ENCODE results near the gene MBTD1.
"Not testable (repeated sequence)": the region's sequence is repeated elsewhere in the genome, so short reads cannot be mapped to it uniquely, and the experiment has no call there.

Gene MBTD1

DNA sequence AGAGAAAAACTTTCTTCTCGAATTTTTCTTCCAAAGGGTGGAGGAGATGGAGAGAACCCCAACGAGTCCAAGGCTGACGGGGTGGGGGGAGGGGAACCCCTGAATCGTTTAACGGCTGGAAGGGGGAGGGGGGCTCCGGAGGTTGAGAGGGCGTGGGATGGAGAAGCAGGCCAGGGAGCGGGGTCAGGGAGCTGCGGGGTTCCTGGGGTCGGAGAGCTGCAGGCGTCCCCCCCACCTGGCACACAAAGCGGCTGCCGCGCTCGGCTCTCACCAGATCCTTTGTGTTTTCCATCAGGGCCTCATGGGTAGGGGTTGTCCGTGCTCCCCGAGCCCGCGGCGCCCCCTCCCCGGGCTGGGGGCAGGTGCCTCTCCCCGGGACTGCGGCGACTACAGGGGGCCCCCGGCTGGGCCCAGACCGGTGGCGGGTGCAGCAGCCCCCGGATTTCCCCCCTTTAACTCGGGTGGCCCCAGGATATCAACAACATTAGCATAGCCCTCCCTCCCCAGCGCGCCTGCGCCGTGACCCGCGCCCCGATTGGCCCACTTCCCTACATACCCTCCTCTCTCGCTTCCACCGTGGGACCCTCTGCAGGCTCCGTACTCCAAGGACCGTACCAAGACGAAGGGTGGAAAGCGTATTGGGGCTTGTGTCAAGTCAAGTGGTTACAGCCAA is at the start of gene MBTD1:
MBTD1 (minus strand) TSS at position 486 of the 673 bp plus-strand sequence. CDS start 34,888 bp downstream, outside the sequence.
- DNase-seq: peak; percentile 96

DNA sequence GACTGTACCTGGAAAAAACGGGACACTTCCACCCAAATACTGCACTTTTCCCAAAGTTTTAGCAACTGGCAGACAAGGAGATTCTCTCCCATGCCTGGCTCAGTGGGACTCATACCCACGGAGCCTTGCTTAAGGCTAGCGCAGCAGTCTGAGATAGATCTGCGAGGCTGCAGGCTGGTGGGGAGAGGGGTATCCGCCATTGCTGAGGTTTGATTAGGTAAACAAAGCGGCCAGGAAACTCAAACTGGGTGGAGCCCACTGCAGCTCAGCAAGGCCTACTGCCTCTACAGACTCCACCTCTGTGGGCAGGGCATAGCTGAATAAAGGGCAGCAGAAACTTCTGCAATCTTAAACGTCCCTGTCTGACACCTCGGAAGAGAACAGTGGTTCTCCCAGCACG is 45.3 kb upstream of the MBTD1 start:
- DNase-seq: no peak

DNA sequence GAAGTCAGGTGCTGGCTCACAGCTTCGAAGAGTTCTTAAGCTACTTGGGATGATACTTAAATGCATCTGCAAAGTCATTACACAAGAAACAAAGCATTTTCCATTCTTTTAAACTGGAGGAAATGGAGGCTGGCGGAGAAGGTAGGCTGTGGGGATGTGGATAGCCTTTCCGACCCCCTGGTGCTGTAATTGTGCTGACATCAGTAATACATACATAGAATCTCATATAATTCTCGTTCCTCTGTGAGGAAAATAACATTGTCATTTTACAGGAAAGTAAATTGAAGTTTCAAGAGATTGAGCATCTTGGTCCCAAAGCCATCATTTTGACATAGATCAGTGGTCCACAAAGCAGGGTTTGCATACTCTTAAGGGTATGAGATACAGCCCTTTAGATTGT is 40.0 kb upstream of the MBTD1 start:
- no peak for DNase-seq

DNA sequence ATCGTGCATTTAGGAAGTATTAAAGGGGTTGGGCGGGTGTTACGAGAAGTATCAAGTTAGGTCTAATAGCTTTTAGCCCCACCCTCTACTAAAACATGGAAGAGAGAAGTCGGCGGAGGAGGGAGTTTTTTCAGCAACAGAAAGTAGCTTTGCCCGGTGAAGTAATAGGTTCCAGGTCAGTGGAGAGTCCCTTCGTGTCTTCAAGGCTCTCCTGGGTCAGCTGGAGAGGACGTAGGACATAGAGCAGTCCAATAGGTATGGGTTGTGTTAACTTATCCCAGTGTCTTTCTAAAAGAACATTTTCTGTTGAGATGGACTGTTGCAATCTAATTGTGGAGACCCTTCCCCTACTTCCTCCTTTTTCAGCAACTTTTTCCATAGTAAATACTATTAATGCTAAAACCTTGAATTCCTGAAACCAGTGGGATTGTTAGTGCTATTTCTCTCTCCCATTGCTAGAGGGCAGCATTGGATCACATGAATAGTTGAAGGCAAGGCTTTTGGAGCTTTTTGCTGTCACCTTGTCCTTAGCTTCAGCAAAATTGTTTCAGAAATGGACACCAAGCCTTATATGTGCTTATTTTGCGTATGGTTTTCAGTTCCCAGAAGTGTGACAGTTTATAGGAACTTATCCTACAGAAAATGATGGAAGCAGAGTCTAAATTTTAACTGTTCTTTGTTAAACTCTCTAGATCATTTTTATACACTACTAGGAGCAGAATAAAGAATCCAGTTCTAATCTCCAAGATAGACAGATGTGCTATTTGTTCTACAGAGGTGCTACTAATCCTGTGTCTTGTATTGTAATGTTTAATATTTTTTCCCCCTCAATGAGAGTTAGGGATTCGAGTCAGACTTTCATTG is 38.9 kb upstream of the MBTD1 start:
- peak; percentile 8 for DNase-seq

DNA sequence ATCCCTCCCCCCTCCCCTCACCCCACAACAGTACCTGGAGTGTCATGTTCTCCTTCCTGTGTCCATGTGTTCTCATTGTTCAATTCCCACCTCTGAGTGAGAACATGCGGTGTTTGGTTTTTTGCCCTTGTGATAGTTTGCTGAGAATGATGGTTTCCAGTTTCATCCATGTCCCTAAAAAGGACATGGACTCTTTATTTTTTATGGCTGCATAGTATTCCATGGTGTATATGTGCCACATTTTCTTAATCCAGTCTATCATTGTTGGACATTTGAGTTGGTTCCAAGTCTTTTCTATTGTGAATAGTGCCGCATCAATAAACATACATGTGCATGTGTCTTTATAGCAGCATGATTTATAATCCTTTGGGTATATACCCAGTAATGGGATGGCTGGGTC is 34.5 kb upstream of the MBTD1 start:
- not testable (repeated sequence) for DNase-seq

DNA sequence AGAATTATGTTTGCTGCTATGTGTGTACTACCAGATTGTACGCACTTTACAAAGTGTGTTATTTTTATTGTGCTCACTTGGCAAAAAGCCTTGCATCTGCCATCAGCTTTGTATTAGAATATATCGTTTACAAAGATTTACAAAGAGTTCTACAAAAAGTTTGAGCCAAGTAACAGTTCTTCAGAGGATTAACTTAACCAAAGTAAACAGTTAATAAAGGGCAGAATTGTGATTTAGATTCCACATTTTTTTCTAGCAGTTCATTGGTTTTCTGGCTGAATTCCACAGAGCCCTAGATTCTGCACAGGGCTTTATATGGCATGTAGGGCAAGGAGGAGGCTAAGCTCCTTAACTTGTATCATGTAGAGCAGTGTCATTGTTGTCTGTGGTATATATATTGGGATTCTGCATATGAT is 29.9 kb upstream of the MBTD1 start:
- DNase-seq: no peak

DNA sequence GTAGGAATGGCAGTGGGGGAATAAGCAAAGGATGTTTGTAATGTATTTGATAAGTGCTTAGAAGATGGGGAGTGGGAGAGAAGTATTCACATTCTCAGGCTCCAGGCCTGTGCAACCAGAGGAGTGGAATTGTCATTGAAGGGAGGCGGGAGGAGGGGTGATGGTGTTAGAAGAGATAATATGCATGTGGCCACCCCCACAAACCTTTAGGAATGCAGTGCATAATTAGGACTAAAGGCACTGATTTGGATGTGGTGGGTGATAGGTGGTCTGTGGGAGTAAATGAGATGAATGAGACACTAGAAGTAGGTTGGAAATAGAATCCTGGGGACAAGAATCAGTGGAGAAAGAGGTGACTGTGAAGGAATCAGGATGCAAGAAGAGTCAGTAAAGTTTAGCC is 27.6 kb upstream of the MBTD1 start:
- no peak for DNase-seq

DNA sequence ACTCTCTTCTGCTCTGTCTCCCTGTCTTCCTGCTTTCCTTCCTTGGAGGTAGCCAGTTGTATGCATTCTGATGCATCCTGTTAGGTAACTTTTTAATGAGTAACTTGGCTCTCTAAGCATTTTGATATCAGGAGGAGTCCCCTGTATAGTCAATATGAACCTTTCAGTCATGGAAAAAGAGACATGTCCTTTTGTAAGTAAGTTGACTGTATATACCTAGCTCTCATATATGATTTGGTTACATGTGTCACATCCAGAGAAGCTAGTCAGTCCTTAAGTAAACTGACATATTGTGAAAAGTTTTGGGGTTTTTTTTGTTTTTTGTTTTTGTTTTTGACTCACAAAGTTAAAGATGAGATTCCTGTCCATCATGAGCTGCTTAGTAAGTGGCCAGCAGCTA is 19.3 kb upstream of the MBTD1 start:
- DNase-seq: no peak

DNA sequence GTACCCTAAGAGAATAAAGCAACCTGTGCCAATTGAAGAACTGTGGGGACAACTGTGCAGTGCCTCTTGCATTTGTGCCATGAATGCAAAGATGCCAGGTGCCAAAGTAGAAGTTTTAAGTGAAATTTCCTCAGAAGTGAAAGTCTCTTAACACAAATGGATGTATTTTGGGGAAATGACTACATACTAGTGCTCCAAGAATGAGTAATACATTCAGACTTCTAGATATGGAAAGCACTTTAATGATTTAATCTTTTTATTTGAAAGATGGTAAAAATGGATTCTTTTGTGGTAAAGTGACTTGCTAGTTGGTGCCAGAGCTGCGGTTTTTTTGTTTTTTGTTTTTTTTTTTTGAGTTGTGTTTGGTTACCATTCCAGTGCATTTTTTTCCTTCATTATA is 15.5 kb upstream of the MBTD1 start:
- no peak for DNase-seq

DNA sequence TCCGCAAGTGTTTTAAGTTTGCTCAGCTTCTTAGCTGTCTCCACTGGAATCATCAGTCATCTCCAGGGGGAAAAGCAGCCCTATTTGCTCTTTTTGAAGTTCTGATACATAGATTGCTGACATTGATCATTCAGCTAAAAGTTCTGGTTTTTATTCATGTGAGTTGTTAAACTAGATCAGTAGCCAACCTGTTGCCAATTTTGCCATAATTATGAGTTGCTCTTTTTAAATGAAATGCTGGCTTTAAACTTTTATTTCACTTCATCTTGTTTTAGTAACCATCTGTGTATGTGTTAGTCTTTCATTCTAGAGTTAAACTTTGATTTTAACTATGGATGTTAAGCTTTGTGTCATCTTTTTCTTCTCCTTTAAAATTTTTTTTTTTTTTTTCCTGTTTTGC is 13.0 kb upstream of the MBTD1 start:
- DNase-seq: no peak

DNA sequence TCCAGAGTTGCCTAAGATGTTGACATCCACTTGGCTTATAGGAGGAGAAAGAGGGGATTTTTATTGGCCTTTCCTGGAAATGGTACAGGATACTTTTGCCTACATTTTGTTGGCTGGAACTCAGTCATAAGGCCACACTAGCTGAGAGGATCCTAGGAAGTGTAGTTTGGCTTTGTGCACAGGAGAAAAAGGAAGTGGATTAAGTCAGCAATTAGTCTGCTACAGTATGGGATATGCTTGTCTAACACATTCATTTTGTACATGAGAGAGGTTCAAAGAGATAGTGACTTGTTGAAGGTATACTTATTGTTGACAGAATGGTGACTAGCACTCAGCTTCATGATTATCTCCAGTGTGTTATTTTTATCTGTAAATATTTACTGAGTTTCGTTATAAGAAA is 10.8 kb upstream of the MBTD1 start:
- no peak for DNase-seq

DNA sequence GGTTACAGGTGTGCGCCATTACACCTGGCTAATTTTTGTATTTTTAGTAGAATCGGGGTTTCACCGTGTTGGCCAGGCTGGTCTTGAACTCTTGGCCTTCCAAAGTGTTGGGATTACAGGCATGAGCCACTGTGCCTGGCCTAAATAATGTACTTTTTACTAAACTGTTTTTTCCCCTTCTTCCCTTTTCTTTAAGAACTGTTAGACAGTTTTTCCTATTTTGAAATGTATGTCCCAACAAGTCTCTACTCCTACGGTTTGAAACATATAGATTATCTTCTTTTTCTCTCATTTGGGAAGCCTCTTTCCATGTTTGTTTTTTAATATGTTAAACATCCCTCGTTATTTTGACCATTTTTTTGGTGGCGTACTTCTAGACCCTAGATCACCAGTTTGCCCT is 10.1 kb upstream of the MBTD1 start:
- DNase-seq: no peak

DNA sequence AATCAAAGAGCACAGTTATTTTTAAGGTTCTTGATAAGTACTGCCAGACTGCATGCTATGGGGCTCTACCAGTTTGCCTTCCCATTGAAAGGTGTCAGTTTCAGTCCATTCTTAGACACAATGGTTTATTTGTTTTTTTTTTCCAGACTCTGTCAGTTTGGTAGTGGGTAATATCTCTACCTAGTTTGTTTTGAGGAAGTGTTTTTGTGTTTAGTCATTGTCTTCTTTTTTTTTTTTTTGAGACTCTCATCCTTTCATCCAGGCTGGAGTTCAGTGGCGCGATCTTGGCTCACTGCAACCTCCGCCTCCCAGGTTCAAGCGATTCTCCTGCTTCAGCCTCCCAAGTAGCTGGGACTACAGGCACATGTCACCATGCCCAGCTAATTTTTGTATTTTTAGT is 4.6 kb upstream of the MBTD1 start:
- not testable (repeated sequence) for DNase-seq

DNA sequence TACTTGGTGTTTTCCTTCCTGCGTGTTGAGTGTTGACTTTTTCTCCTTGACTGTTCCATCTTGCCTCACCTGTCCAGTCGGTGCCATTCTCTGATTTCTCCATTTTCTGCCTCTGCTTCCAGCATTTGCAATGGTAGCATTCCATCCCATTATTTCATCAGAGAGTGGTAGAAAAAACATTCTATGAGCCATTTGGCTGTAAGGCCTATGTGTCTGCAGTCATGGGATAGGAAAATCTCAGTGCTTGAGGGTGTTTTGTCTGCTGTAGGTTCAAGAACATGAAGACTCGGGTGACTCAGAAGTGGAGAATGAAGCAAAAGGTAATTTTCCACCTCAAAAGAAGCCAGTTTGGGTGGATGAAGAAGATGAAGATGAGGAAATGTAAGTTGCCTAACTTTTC is 3.2 kb upstream of the MBTD1 start:
- DNase-seq: no peak

DNA sequence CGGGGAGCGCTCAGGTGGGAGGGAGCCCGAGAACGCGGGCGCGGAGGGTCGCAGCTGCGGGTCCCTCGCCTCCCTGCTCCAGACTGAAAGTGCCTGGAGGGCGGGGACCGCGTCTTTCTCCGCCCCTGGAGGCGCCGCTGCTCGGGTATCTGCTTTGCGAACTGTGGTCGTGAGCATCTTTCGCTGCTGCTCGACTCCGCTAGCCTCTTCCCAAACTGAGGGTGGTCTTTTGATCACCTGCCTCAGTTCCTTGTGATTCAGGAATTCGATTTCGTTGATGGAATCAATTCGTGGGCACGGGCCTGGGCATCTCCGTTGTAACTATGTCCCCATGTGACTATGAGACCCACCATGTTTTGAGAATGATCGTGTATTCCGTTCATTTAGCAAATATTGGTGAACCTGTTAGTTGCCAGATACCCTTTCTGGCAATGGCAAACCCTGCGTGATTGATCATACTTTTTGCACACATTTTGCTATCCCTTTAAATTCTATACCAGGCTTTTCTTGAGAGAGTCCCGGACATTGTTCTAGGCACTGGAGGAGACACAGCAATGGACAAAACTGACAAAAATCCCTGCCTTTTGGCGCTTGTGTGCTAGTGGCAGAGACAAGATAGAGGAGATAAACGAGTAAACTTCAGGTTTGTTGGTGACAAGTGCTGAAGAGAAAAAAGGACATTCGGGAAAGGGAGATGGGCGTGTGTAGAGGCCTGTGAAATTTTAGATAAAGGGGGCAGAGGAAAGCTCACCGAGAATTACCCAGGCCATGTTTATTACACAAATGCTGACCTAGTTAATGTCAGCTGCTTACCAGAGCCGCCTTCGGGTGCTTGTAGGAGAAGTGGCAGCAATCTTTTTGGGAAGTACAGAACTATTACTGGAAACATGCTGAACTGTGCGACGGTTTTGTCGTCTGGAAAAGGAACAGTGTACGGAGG is 1.4 kb upstream of the MBTD1 start:
- no peak for DNase-seq

DNA sequence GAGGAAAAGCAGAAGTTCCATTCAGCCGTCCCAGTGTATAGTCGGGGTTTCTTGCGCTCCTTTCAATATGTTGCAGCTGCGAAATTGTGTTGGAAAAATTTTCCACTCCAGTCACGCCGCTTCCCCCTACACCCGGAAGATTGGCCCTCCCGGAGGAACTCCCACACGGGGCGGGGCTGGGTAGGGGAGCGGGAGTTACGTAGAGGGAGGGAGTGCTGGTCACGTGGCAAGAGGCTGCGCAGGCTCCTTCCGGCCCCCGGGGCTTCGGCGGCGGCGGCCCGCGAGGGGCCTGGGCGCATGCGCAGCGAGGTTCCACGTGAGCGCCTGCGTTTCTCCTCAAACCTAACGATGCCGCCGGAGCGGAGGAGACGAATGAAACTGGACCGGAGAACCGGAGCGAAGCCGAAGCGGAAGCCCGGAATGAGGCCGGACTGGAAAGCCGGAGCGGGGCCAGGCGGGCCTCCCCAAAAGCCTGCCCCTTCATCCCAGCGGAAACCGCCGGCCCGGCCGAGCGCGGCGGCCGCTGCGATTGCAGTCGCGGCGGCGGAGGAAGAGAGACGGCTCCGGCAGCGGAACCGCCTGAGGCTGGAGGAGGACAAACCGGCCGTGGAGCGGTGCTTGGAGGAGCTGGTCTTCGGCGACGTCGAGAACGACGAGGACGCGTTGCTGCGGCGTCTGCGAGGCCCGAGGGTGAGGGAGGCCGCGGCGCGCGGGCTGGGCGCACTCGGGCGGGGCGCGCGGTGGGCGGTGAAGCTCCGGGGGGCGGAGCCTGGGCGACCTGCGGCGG is 581 bp upstream of the MBTD1 start, which contains the start of gene UTP18:
UTP18 (plus strand) TSS at position 310 of the 787 bp plus-strand sequence; CDS start at position 349, 39 bp downstream.
- peak; percentile 96 for DNase-seq

DNA sequence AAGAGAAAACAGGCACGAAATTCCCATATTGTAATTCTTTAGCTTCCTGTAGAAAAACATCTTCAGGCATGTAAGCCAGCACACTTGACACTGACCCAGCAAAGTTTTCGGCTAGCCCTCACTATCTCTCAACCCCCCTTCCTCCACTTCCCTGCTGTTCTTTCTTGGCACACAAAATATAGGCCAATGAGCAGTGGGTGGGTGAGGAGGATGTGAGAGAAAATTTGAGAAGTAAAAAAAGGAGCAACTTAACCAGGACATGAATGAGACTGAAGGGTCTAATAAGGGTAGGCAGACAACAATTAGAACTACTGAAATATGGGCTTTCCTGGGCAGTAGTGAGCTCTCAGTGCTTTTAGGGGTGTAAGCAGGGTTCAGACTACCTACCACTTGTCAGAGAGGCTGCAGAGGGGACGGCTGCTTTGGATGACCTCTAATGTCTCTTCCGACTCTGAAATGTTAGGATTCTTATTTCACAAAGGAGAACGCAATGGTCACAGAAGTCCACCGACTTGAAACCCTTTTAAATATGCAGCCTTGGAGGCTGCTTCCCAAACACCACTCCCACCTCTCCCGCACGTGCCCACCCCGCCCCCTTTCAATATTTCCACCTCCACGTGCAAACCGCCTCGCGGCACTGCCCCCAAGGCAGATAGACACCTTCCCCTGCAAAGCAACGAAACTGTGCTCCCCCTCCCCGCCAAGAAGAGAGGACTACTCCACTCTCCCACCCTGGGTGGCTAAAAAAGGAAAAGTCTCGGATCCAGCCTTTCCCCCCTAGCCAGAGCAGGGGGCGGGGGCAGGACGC is 889 bp downstream of the MBTD1 start:
- no peak for DNase-seq

DNA sequence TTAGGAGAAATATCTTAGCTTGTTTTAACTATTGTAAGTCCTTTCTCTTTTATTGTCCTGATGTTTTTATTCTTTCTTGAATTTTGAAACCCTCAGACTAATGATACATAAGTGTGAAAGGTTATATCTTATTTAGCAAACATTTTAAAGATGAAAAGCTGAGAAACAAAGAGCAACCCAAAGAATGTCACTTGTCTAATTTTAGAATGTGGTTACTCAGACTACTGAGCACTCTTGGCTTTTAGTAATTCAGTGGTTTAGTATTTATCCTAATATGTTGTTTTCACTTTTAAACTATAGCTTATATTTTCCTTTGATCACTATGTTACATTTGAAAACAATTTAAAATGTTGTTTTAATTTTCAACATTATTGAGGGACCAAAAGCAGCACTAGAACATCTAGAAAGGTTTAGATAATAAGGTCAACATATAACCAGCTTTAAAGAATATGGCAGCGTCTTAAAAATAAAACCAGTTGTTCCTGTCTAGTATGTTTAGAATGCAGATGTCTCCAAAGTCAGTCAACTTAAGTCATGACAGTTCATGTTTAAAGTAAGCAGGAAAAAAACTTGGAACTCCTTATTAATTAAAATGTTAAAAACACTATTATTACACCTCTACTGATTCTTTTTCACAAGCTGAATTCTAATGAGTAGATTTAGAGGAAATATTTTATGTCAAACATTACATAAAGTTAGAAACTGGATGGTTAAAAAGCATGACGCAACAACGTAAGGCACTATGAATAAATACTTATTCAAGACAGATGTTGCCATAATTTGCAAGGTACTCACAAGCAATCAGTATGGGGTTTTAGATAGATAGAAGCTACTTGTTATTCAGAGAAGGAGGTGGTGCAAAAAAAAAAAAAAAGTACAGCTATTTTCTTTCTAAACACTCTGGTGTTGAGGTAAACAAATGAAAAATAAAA is 2.4 kb downstream of the MBTD1 start:
- DNase-seq: no peak

DNA sequence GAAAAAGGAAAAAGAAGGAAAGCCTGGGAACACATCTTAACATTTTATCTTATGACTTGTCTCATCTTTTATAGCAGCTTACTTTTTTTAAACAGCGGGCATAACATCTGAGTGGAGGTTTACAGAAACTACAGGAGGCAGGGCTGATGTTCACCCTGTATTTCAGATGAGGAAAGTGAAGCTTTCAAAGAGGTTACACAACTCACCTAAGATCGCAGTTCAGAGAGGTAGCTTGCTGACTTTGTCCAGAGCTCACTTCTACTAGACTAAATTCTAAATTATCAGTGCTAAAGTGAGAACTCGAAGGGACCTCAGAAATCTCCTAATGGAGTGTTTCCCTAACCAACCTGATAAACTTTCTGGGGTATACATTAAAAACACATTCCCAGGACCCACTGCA is 3.7 kb downstream of the MBTD1 start:
- DNase-seq: no peak

DNA sequence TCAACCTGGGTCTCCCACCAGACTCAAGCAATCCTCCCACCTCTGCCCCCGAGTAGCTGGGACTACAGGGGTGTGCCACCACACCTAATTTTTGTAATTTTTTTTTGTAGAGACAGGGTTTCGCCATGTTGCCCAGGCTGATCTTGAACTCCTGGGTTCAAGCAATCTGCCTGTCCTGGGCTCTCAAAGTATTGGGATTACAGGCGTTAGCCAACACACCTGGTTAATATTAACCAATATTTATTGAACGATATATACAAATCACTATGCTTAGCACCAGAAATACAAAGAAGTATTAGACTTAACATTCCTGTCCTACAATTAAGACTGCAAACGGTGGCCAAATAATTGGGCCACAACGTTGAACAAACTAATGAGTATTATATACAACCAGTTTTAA is 4.2 kb downstream of the MBTD1 start:
- no peak for DNase-seq
